Measurements from ENCODE around the gene MGRN1.

Gene MGRN1

GRCh38 chr16:4594433-4595410 lies 29.9 kb upstream of the MGRN1 start:
- no peak for DNase-seq (ENCODE audit: low read depth)
- H3K4me3 ChIP-seq (ENCODE audit: low read length) = no peak overlapping the region
- no peak for TF ChIP-seq CTCF (conservative IDR thresholded peaks at IDR 0.05; ENCODE audit: low read length)

GRCh38 chr16:4597174-4597573 lies 27.5 kb upstream of the MGRN1 start:
- TF ChIP-seq CTCF (conservative IDR thresholded peaks at IDR 0.05; ENCODE audit: low read length) = no peak
- no peak for DNase-seq (ENCODE audit: low read depth)
- no peak overlapping the region for H3K4me3 ChIP-seq (ENCODE audit: low read length)

GRCh38 chr16:4599037-4599436 lies 25.6 kb upstream of the MGRN1 start:
- no peak for TF ChIP-seq CTCF (conservative IDR thresholded peaks at IDR 0.05; ENCODE audit: low read length)
- no peak overlapping the region for H3K4me3 ChIP-seq (ENCODE audit: low read length)
- DNase-seq (ENCODE audit: low read depth) = no peak

- DNase-seq (ENCODE audit: low read depth) = no peak
- H3K4me3 ChIP-seq (ENCODE audit: low read length) = no peak overlapping the region
- TF ChIP-seq CTCF (conservative IDR thresholded peaks at IDR 0.05; ENCODE audit: low read length) = no peak
These were observed 25.1 kb upstream of the MGRN1 start for GRCh38 chr16:4599545-4599944.

- peak; percentile 21 for DNase-seq (ENCODE audit: low read depth)
- no peak overlapping the region for H3K4me3 ChIP-seq (ENCODE audit: low read length)
- no peak for TF ChIP-seq CTCF (conservative IDR thresholded peaks at IDR 0.05; ENCODE audit: low read length)
These were observed 23.4 kb upstream of the MGRN1 start for GRCh38 chr16:4601036-4601863.

GRCh38 chr16:4601864-4602186 lies 22.8 kb upstream of the MGRN1 start:
- no peak for TF ChIP-seq CTCF (conservative IDR thresholded peaks at IDR 0.05; ENCODE audit: low read length)
- H3K4me3 ChIP-seq (ENCODE audit: low read length) = no peak overlapping the region
- DNase-seq (ENCODE audit: low read depth) = no peak

Data from AG10803 (cell line).